Upper lobe of right lung (tissue), 1 donor: ENCODE data around the gene MYOT. TPM values are rescaled to one million over a fixed set of nuclear protein-coding genes. Genes with fewer than 3 reads are reported as not detected.

Source experiments
- ATAC-seq: fragments of 200-7000 bp; cut with Tn5 transposase; one replicate; pipeline ENCODE4 v1.9.1; 2020; ENCODE audit warnings: mild to moderate bottlenecking, moderate library complexity
- DNase-seq: peaks from one replicate; pipeline ENCODE4 v3.0.0-alpha.2; 2020
- H3K27ac ChIP-seq: fragments of 200-600 bp; one replicate; pipeline ENCODE4 v1.8.0; 2022
- H3K27me3 ChIP-seq: fragments of 200-600 bp; one replicate; pipeline ENCODE4 v1.8.0; 2022; ENCODE audit warnings: mild to moderate bottlenecking
- H3K36me3 ChIP-seq: fragments of 200-600 bp; one replicate; pipeline ENCODE4 v1.8.0; 2022
- H3K4me1 ChIP-seq: fragments of 200-600 bp; one replicate; pipeline ENCODE4 v1.8.0; 2022
- H3K4me3 ChIP-seq: fragments of 200-600 bp; one replicate; pipeline ENCODE4 v1.8.0; 2022; ENCODE audit warnings: mild to moderate bottlenecking
- H3K9me3 ChIP-seq: fragments of 200-600 bp; one replicate; pipeline ENCODE4 v1.8.0; 2022
- intact Hi-C: fragments of 100-400 bp; cut with DNase I; formaldehyde crosslinking; loops from one replicate; pipeline ENCODE4 v1.11.0; 2022
- total RNA-seq: library from RNA; stranded (reverse); fragmentation: NEBNext Ultra II Directional; extraction: Animal tissue kit (Norgen Biotek cat#: 25700); gene quantifications from one replicate; pipeline ENCODE4 v1.2.1, GENCODE V29; 2021
- TF ChIP-seq, protein P1 (sequence below): fragments of 200-600 bp; IDR thresholded peaks from one replicate; pipeline ENCODE4 v1.8.0; 2022; ENCODE audit warnings: antibody characterized with exemption
- donor health status: DM: no; HTN: yes; CAD: no; lungs with severe emphysema.

MYOT gene
- total RNA-seq, 1 donor from 2014 or later: not detected

- no peaks in the 10 kb centered on the region for H3K4me1 ChIP-seq
- no peaks in the 10 kb centered on the region for H3K27me3 ChIP-seq
- DNase-seq (no peak), ATAC-seq (no peak)
- no peak overlapping the region for H3K4me3 ChIP-seq
- no peaks in the 10 kb centered on the region for H3K36me3 ChIP-seq
- no peaks in the 10 kb centered on the region for H3K9me3 ChIP-seq
- intact Hi-C loops: no loop called here
- H3K27ac ChIP-seq: no peak overlapping the region
- TF ChIP-seq, protein P1, sequence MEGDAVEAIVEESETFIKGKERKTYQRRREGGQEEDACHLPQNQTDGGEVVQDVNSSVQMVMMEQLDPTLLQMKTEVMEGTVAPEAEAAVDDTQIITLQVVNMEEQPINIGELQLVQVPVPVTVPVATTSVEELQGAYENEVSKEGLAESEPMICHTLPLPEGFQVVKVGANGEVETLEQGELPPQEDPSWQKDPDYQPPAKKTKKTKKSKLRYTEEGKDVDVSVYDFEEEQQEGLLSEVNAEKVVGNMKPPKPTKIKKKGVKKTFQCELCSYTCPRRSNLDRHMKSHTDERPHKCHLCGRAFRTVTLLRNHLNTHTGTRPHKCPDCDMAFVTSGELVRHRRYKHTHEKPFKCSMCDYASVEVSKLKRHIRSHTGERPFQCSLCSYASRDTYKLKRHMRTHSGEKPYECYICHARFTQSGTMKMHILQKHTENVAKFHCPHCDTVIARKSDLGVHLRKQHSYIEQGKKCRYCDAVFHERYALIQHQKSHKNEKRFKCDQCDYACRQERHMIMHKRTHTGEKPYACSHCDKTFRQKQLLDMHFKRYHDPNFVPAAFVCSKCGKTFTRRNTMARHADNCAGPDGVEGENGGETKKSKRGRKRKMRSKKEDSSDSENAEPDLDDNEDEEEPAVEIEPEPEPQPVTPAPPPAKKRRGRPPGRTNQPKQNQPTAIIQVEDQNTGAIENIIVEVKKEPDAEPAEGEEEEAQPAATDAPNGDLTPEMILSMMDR: no peak
Measured at GRCh38 chr5:137902408-137903133, 34.9 kb downstream of the MYOT start.

- DNase-seq (no peak), ATAC-seq (no peak)
- TF ChIP-seq, protein P1: no peak
- intact Hi-C loops: no loop called here
- no peak overlapping the region for H3K4me3 ChIP-seq
- no peaks in the 10 kb centered on the region for H3K4me1 ChIP-seq
- peaks cover 7% of the 10 kb centered on the region for H3K9me3 ChIP-seq
- H3K27ac ChIP-seq: no peak overlapping the region
- no peaks in the 10 kb centered on the region for H3K27me3 ChIP-seq
- H3K36me3 ChIP-seq: no peaks in the 10 kb centered on the region
Measured at GRCh38 chr5:137914758-137915157, 47.1 kb downstream of the MYOT start.

DNA sequence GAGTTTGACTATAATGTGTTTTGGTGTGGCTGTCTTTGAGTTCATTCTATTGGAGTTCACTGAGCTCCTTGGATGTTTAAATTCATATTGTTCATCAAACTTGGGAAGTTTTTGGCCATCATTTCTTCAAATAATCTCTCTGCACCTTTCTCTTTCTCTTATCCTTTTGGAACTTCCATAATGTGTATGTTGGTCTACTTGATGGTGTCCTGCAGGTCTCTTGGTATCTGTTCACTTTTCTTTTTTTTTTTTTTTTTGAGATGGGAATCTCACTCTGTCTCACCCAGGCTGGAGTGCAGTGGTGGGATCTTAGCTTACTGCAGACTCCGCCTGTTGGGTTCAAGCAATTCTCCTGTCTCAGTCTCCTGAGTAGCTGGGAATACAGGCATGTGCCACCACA, 49.3 kb downstream of the MYOT start:
- no peak for ATAC-seq
- intact Hi-C loops: no loop called here
- no peak for DNase-seq
- Histone ChIP-seq H3K4me1 (no peaks in the 10 kb centered on the region), H3K27ac (no peak overlapping the region), H3K27me3 (no peaks in the 10 kb centered on the region), H3K9me3 (peaks cover 7% of the 10 kb centered on the region), H3K36me3 (no peaks in the 10 kb centered on the region), H3K4me3 (no peak overlapping the region)
- TF ChIP-seq, protein P1: no peak

- H3K4me1 ChIP-seq: no peaks in the 10 kb centered on the region
- no peaks in the 10 kb centered on the region for H3K27me3 ChIP-seq
- no peaks in the 10 kb centered on the region for H3K36me3 ChIP-seq
- TF ChIP-seq, protein P1: no peak
- H3K27ac ChIP-seq: no peak overlapping the region
- intact Hi-C loops: no loop called here
- no peak for DNase-seq
- ATAC-seq: no peak
- no peak overlapping the region for H3K4me3 ChIP-seq
- no peaks in the 10 kb centered on the region for H3K9me3 ChIP-seq
Measured at GRCh38 chr5:137921931-137922330, 54.3 kb downstream of the MYOT start.

- TF ChIP-seq, protein P1: no peak
- intact Hi-C loops: no loop called here
Measured at GRCh38 chr5:137923856-137924255, 56.2 kb downstream of the MYOT start.

GRCh38 chr5:137932800-137933199, 65.1 kb downstream of the MYOT start:
- TF ChIP-seq, protein P1: no peak

More at GRCh38 chr5:137923856-137924255, 56.2 kb downstream of the MYOT start:
- no peak overlapping the region for H3K4me3 ChIP-seq
- H3K9me3 ChIP-seq: no peaks in the 10 kb centered on the region
- H3K27me3 ChIP-seq: no peaks in the 10 kb centered on the region
- ATAC-seq (no peak), DNase-seq (no peak)
- no peak overlapping the region for H3K27ac ChIP-seq
- no peaks in the 10 kb centered on the region for H3K4me1 ChIP-seq
- H3K36me3 ChIP-seq: no peaks in the 10 kb centered on the region

More at GRCh38 chr5:137932800-137933199, 65.1 kb downstream of the MYOT start:
- peaks cover 14% of the 10 kb centered on the region for H3K36me3 ChIP-seq
- intact Hi-C loops: no loop called here
- H3K4me3 ChIP-seq: no peak overlapping the region
- H3K9me3 ChIP-seq: no peaks in the 10 kb centered on the region
- H3K27ac ChIP-seq: no peak overlapping the region
- ATAC-seq (no peak), DNase-seq (no peak)
- no peaks in the 10 kb centered on the region for H3K4me1 ChIP-seq
- no peaks in the 10 kb centered on the region for H3K27me3 ChIP-seq
